HUES64 (cell line): ENCODE data around the gene GPRASP2.
A peak's percentile ranks its signal among the peaks of the same experiment; 100 is the strongest.
"Not testable (repeated sequence)": the region's sequence is repeated elsewhere in the genome, so short reads cannot be mapped to it uniquely, and the experiment has no call there.

ENCODE experiments used
- H3K27ac ChIP-seq: 2 replicates; pipeline ENCODE4 v1.7.0; 2013; ENCODE audit warnings: low read depth, low read length, inconsistent platforms
- H3K27me3 ChIP-seq: 2 replicates; pipeline ENCODE4 v1.6.1; 2013; ENCODE audit warnings: mild to moderate bottlenecking, low read length; ENCODE audit not compliant: insufficient read depth
- H3K36me3 ChIP-seq: 2 replicates; pipeline ENCODE4 v1.6.1; 2013; ENCODE audit warnings: mild to moderate bottlenecking, low read length; ENCODE audit not compliant: insufficient read depth
- H3K4me1 ChIP-seq: 2 replicates; pipeline ENCODE4 v1.6.1; 2013; ENCODE audit warnings: mild to moderate bottlenecking, low read length, moderate library complexity; ENCODE audit not compliant: insufficient read depth
- H3K4me3 ChIP-seq: 2 replicates; pipeline ENCODE4 v1.5.1; 2013; ENCODE audit warnings: mild to moderate bottlenecking, low read length, moderate library complexity
- H3K9ac ChIP-seq: 2 replicates; pipeline ENCODE4 v1.6.1; 2013; ENCODE audit warnings: mild to moderate bottlenecking, low read depth, low read length
- H3K9me3 ChIP-seq: 2 replicates; pipeline ENCODE4 v1.6.1; 2013; ENCODE audit warnings: low read depth, low read length; ENCODE audit not compliant: insufficient read depth
- WGBS: fragments of 150-250, 120-280 bp; methylation state at CpG from one replicate; pipeline ENCODE4 v1.1.7; 2013; ENCODE audit warnings: missing lambda C conversion rate; 5-methylcytosine and 5-hydroxymethylcytosine counted together

Gene GPRASP2

GRCh38 chrX:102711872-102712215 lies 404 bp upstream of the GPRASP2 start:
- Histone ChIP-seq H3K27me3 (peaks cover 10% of the 10 kb centered on the region), H3K4me1 (no peaks in the 10 kb centered on the region), H3K4me3 (peak overlapping the region; percentile 80), H3K9ac (peak overlapping the region; percentile 58; the same call in 1 of the 2 replicates), H3K36me3 (no peaks in the 10 kb centered on the region; the same call in 1 of the 2 replicates), H3K9me3 (no peaks in the 10 kb centered on the region), H3K27ac (no peak overlapping the region)
- 7% methylated on average over 18 of the region's 19 CpGs for WGBS

GRCh38 chrX:102712981-102713625 lies 855 bp downstream of the GPRASP2 start:
- Histone ChIP-seq H3K4me3 (peak overlapping the region; percentile 80), H3K9ac (peak overlapping the region; percentile 50; the same call in 1 of the 2 replicates), H3K36me3 (no peaks in the 10 kb centered on the region; the same call in 1 of the 2 replicates), H3K4me1 (no peaks in the 10 kb centered on the region), H3K9me3 (no peaks in the 10 kb centered on the region), H3K27me3 (peaks cover 10% of the 10 kb centered on the region), H3K27ac (no peak overlapping the region)
- WGBS = 2% methylated on average over 18 of the region's 23 CpGs

DNA sequence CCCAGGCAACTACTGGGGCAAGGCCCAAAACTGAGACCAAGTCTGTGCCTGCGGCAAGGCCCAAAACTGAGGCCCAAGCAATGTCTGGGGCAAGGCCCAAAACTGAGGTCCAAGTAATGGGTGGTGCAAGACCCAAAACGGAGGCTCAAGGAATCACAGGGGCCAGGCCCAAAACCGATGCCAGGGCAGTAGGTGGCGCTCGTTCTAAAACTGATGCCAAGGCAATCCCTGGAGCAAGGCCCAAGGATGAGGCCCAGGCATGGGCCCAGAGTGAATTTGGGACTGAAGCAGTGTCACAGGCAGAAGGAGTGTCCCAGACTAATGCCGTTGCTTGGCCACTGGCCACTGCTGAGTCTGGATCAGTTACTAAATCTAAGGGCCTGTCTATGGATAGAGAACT lies 2.7 kb downstream of the GPRASP2 start:
- 88% methylated on average over 6 of the region's 6 CpGs for WGBS
- Histone ChIP-seq H3K9me3 (no peaks in the 10 kb centered on the region), H3K27ac (no peak overlapping the region), H3K27me3 (peaks cover 8% of the 10 kb centered on the region), H3K9ac (no peak overlapping the region), H3K4me3 (no peak overlapping the region), H3K36me3 (no peaks in the 10 kb centered on the region; the same call in 1 of the 2 replicates), H3K4me1 (no peaks in the 10 kb centered on the region)

GRCh38 chrX:102715967-102716366 lies 3.7 kb downstream of the GPRASP2 start:
- WGBS = 91% methylated on average over 5 of the region's 5 CpGs

GRCh38 chrX:102720237-102721168 lies 8.3 kb downstream of the GPRASP2 start, which contains the start of gene GPRASP3:
Gene GPRASP3, plus strand, starts transcription at chrX:102720743. Its CDS starts 28,253 bp downstream, at chrX:102748996.
- no peaks in the 10 kb centered on the region for H3K9me3 ChIP-seq

More at GRCh38 chrX:102715967-102716366, 3.7 kb downstream of the GPRASP2 start:
- no peaks in the 10 kb centered on the region for H3K9me3 ChIP-seq
- H3K27me3 ChIP-seq = peaks cover 7% of the 10 kb centered on the region
- H3K27ac ChIP-seq = no peak overlapping the region
- no peak overlapping the region for H3K4me3 ChIP-seq
- H3K9ac ChIP-seq = no peak overlapping the region
- H3K36me3 ChIP-seq = no peaks in the 10 kb centered on the region; the same call in 1 of the 2 replicates
- H3K4me1 ChIP-seq = no peaks in the 10 kb centered on the region

GRCh38 chrX:102721169-102721506 lies 8.9 kb downstream of the GPRASP2 start:
- 89% methylated on average over 6 of the region's 7 CpGs for WGBS
- H3K9me3 ChIP-seq, H3K27ac ChIP-seq, H3K9ac ChIP-seq, H3K36me3 ChIP-seq, H3K27me3 ChIP-seq, H3K4me1 ChIP-seq: not testable (repeated sequence)
- peak overlapping the region; percentile 68 for H3K4me3 ChIP-seq

More at GRCh38 chrX:102720237-102721168, 8.3 kb downstream of the GPRASP2 start, which contains the start of gene GPRASP3:
- 88% methylated on average over 27 of the region's 31 CpGs for WGBS
- no peaks in the 10 kb centered on the region for H3K4me1 ChIP-seq
- H3K27ac ChIP-seq = no peak within 1 kb of the TSS
- peak within 1 kb of the TSS; percentile 48 for H3K9ac ChIP-seq
- H3K36me3 ChIP-seq = no peaks in the 10 kb centered on the region
- H3K27me3 ChIP-seq = no peaks in the 10 kb centered on the region
- H3K4me3 ChIP-seq = peak within 1 kb of the TSS; percentile 68

DNA sequence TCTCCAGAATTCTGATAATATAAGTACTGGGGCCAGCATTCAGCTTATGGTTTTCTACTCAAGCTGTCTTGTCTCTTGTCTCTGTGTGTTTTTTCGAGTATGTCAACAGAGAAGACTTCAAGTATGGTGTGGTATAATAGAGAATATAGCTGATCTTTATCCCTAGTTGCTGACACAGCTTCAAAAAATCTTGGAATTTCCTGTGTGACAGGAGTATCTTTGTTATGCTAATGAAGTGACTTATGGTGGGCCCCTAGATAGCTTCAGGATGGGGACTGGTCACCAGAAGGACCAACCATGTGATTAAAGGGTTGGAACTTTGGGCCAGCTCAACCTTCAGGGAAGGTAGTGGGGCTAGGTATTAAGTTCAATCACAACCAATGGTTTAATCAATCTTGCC lies 11.2 kb downstream of the GPRASP2 start:
- Histone ChIP-seq H3K27me3 (no peaks in the 10 kb centered on the region), H3K9ac (no peak overlapping the region), H3K4me3 (no peak overlapping the region), H3K36me3 (no peaks in the 10 kb centered on the region), H3K4me1 (no peaks in the 10 kb centered on the region), H3K27ac (no peak overlapping the region), H3K9me3 (no peaks in the 10 kb centered on the region)
- WGBS = 70% methylated on average over 1 of the region's 1 CpG

- 100% methylated on average over 1 of the region's 1 CpG for WGBS
- Histone ChIP-seq H3K4me3 (no peak overlapping the region), H3K9ac (no peak overlapping the region), H3K4me1 (no peaks in the 10 kb centered on the region), H3K27me3 (no peaks in the 10 kb centered on the region), H3K9me3 (no peaks in the 10 kb centered on the region), H3K27ac (no peak overlapping the region), H3K36me3 (no peaks in the 10 kb centered on the region)
Measured at GRCh38 chrX:102727761-102728160, 15.5 kb downstream of the GPRASP2 start.

DNA sequence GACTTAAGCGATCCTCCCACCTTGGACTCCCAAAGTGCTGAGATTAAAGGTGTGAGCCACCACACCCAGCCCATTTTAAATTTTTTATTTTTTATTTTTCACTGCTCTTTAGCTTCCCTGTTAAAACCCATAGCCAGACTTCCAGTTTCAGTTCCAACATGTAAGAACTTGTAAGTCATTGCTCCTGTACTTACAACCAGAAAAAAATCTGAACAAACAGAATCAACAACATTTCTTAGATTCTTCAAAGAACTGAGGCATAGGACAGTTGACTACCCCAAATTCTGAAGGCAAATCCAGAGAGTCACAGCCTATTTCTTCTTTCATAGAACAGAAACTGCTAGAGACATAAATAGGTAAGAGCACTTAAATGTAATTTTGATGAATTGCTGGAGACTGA lies 16.4 kb downstream of the GPRASP2 start:
- Histone ChIP-seq H3K4me3 (no peak overlapping the region), H3K9ac (no peak overlapping the region), H3K27ac (no peak overlapping the region), H3K9me3 (no peaks in the 10 kb centered on the region), H3K4me1 (no peaks in the 10 kb centered on the region), H3K27me3 (no peaks in the 10 kb centered on the region), H3K36me3 (no peaks in the 10 kb centered on the region)
- 100% methylated on average over 1 of the region's 1 CpG for WGBS

- H3K27ac ChIP-seq = no peak overlapping the region
- H3K9ac ChIP-seq = no peak overlapping the region
- H3K36me3 ChIP-seq = no peaks in the 10 kb centered on the region
Measured at GRCh38 chrX:102739657-102740056, 27.4 kb downstream of the GPRASP2 start.

GRCh38 chrX:102744307-102744706 lies 32.1 kb downstream of the GPRASP2 start:
- Histone ChIP-seq H3K4me3 (no peak overlapping the region), H3K4me1 (peaks cover 5% of the 10 kb centered on the region; the same call in 1 of the 2 replicates), H3K27ac (no peak overlapping the region), H3K9ac (no peak overlapping the region), H3K27me3 (no peaks in the 10 kb centered on the region), H3K9me3 (no peaks in the 10 kb centered on the region), H3K36me3 (peaks cover 12% of the 10 kb centered on the region; the same call in 1 of the 2 replicates)
- no CpG with 5 or more reads among the region's 1 CpG for WGBS

More at GRCh38 chrX:102739657-102740056, 27.4 kb downstream of the GPRASP2 start:
- H3K9me3 ChIP-seq = no peaks in the 10 kb centered on the region
- WGBS = 67% methylated on average over 6 of the region's 7 CpGs
- no peak overlapping the region for H3K4me3 ChIP-seq
- peaks cover 5% of the 10 kb centered on the region; the same call in 1 of the 2 replicates for H3K4me1 ChIP-seq
- H3K27me3 ChIP-seq = no peaks in the 10 kb centered on the region
